Measurements from ENCODE around the gene PAPPA. TPM values are rescaled to one million over a fixed set of nuclear protein-coding genes. Genes with fewer than 3 reads are reported as not detected.
A peak's percentile ranks its signal among the peaks of the same experiment; 100 is the strongest.

PAPPA gene
- total and polyA plus RNA-seq, 9 of the 15 experiments (the other 6 are each of a cell fraction or from before 2014, with no cell fraction given), result 0.06 to 0.18 (median 0.11) TPM

DNA sequence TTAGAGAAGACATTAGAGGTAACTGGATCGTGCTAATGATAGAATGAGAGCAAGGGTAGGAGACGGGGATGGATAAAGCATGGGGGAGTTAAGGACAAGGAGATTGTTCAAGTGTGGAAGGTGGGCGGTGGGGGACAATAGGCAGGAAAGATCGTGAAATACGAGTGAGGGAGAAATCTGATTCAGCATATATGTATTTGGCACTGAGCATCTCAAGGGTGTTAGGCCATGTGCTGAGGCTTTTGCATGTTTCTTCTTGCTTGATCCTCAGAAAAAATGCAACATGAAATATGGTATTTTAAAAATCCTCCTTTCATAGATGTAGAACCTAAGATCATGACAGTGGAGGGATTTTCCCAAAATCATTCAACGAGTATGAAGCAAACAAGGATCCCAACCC is 240.5 kb downstream of the PAPPA start (continued):
- TF ChIP-seq, protein P1, sequence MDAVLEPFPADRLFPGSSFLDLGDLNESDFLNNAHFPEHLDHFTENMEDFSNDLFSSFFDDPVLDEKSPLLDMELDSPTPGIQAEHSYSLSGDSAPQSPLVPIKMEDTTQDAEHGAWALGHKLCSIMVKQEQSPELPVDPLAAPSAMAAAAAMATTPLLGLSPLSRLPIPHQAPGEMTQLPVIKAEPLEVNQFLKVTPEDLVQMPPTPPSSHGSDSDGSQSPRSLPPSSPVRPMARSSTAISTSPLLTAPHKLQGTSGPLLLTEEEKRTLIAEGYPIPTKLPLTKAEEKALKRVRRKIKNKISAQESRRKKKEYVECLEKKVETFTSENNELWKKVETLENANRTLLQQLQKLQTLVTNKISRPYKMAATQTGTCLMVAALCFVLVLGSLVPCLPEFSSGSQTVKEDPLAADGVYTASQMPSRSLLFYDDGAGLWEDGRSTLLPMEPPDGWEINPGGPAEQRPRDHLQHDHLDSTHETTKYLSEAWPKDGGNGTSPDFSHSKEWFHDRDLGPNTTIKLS (IDR thresholded peaks at IDR 0.05; ENCODE audit: borderline replicate concordance, low read depth), result no peak
- TF ChIP-seq, protein P2, sequence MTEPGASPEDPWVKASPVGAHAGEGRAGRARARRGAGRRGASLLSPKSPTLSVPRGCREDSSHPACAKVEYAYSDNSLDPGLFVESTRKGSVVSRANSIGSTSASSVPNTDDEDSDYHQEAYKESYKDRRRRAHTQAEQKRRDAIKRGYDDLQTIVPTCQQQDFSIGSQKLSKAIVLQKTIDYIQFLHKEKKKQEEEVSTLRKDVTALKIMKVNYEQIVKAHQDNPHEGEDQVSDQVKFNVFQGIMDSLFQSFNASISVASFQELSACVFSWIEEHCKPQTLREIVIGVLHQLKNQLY (CRISPR knock-in tag; conservative IDR thresholded peaks at IDR 0.05), result no peak
- TF ChIP-seq, protein P3, sequence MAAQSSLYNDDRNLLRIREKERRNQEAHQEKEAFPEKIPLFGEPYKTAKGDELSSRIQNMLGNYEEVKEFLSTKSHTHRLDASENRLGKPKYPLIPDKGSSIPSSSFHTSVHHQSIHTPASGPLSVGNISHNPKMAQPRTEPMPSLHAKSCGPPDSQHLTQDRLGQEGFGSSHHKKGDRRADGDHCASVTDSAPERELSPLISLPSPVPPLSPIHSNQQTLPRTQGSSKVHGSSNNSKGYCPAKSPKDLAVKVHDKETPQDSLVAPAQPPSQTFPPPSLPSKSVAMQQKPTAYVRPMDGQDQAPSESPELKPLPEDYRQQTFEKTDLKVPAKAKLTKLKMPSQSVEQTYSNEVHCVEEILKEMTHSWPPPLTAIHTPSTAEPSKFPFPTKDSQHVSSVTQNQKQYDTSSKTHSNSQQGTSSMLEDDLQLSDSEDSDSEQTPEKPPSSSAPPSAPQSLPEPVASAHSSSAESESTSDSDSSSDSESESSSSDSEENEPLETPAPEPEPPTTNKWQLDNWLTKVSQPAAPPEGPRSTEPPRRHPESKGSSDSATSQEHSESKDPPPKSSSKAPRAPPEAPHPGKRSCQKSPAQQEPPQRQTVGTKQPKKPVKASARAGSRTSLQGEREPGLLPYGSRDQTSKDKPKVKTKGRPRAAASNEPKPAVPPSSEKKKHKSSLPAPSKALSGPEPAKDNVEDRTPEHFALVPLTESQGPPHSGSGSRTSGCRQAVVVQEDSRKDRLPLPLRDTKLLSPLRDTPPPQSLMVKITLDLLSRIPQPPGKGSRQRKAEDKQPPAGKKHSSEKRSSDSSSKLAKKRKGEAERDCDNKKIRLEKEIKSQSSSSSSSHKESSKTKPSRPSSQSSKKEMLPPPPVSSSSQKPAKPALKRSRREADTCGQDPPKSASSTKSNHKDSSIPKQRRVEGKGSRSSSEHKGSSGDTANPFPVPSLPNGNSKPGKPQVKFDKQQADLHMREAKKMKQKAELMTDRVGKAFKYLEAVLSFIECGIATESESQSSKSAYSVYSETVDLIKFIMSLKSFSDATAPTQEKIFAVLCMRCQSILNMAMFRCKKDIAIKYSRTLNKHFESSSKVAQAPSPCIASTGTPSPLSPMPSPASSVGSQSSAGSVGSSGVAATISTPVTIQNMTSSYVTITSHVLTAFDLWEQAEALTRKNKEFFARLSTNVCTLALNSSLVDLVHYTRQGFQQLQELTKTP (IDR thresholded peaks at IDR 0.05; ENCODE audit: low read depth in 1 of 2, partially characterized antibody in 2 of 2), result no peak
- TF ChIP-seq ZNF436 (CRISPR knock-in tag; IDR thresholded peaks at IDR 0.05), result no peak
- TF ChIP-seq ETV5 (CRISPR knock-in tag; IDR thresholded peaks at IDR 0.05; ENCODE audit: low read depth), result no peak
- no peak for TF ChIP-seq NR2F6 (CRISPR knock-in tag; IDR thresholded peaks at IDR 0.05)
- TF ChIP-seq, protein P4, sequence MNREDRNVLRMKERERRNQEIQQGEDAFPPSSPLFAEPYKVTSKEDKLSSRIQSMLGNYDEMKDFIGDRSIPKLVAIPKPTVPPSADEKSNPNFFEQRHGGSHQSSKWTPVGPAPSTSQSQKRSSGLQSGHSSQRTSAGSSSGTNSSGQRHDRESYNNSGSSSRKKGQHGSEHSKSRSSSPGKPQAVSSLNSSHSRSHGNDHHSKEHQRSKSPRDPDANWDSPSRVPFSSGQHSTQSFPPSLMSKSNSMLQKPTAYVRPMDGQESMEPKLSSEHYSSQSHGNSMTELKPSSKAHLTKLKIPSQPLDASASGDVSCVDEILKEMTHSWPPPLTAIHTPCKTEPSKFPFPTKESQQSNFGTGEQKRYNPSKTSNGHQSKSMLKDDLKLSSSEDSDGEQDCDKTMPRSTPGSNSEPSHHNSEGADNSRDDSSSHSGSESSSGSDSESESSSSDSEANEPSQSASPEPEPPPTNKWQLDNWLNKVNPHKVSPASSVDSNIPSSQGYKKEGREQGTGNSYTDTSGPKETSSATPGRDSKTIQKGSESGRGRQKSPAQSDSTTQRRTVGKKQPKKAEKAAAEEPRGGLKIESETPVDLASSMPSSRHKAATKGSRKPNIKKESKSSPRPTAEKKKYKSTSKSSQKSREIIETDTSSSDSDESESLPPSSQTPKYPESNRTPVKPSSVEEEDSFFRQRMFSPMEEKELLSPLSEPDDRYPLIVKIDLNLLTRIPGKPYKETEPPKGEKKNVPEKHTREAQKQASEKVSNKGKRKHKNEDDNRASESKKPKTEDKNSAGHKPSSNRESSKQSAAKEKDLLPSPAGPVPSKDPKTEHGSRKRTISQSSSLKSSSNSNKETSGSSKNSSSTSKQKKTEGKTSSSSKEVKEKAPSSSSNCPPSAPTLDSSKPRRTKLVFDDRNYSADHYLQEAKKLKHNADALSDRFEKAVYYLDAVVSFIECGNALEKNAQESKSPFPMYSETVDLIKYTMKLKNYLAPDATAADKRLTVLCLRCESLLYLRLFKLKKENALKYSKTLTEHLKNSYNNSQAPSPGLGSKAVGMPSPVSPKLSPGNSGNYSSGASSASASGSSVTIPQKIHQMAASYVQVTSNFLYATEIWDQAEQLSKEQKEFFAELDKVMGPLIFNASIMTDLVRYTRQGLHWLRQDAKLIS (CRISPR knock-in tag; IDR thresholded peaks at IDR 0.05), result no peak
- no peak for TF ChIP-seq MEF2A (IDR thresholded peaks at IDR 0.05; ENCODE audit: control insufficient read depth, low read depth, low read length)
- no peak for TF ChIP-seq ELF2 (CRISPR knock-in tag; IDR thresholded peaks at IDR 0.05)
- TF ChIP-seq, protein P5, sequence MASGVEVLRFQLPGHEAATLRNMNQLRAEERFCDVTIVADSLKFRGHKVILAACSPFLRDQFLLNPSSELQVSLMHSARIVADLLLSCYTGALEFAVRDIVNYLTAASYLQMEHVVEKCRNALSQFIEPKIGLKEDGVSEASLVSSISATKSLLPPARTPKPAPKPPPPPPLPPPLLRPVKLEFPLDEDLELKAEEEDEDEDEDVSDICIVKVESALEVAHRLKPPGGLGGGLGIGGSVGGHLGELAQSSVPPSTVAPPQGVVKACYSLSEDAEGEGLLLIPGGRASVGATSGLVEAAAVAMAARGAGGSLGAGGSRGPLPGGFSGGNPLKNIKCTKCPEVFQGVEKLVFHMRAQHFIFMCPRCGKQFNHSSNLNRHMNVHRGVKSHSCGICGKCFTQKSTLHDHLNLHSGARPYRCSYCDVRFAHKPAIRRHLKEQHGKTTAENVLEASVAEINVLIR (CRISPR knock-in tag; IDR thresholded peaks at IDR 0.05), result 0 out of 2 replicates have a peak, but pooled peaks have one; percentile 20
- TF ChIP-seq ZNF165 (CRISPR knock-in tag; IDR thresholded peaks at IDR 0.05; ENCODE audit: borderline replicate concordance), result no peak
- TF ChIP-seq ZC3H11A (IDR thresholded peaks at IDR 0.05; ENCODE audit: low read depth, low read length), result no peak
- no peak for TF ChIP-seq U2AF1 (optimal IDR thresholded peaks at IDR 0.05; ENCODE audit: low read depth, low read length)
- peak; percentile 58 for TF ChIP-seq MEF2D (tag; conservative IDR thresholded peaks at IDR 0.05; ENCODE audit: low read depth)
- TF ChIP-seq DPF2 (IDR thresholded peaks at IDR 0.05), result no peak
- no peak for TF ChIP-seq XRCC3 (IDR thresholded peaks at IDR 0.05)
- TF ChIP-seq KAT2B (IDR thresholded peaks at IDR 0.05; ENCODE audit: low read depth, low read length), result no peak
- TF ChIP-seq ZFPM2 (CRISPR knock-in tag; IDR thresholded peaks at IDR 0.05), result no peak
